Measurements from ENCODE around the gene ELL3.
"Not testable (repeated sequence)": the region's sequence is repeated elsewhere in the genome, so short reads cannot be mapped to it uniquely, and the experiment has no call there.

The ELL3 gene

DNA sequence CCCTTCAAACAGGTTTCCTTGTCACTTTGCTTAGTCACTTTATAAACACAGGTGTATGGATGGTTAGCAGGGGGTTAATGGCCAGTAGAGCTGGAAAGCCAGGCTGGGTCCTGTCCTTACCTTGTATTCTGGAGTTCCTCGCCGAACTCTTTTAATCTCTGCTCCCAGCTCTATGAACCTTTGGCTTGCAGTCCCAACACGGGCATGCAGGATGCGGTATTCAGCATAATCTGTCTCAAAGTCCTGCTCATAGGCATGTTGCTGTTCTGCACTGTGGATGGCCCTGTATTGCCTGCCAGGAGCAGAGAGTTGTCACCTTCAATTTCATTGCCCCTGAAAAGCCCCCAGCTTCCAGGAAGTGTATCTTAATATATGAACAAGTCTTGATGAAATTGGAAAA, 2.7 kb downstream of the ELL3 start:
- no peaks in the 10 kb centered on the region for H3K9me3 Mint-ChIP-seq
- H3K36me3 Mint-ChIP-seq (ENCODE audit: low read depth), result peaks cover 74% of the 10 kb centered on the region
- H3K4me3 Mint-ChIP-seq, result no peak overlapping the region
- H3K4me1 Mint-ChIP-seq (ENCODE audit: low read depth), result peaks cover 77% of the 10 kb centered on the region
- H3K27ac Mint-ChIP-seq, result peak overlapping the region; percentile 95
- H3K27me3 Mint-ChIP-seq, result no peaks in the 10 kb centered on the region
- intact Hi-C loops (cut with micrococcal nuclease), result loop anchor here (10.0 kb wide), 1 partner anchor 51 kb away; the partner anchor contains the start of genes MFAP1 and WDR76

DNA sequence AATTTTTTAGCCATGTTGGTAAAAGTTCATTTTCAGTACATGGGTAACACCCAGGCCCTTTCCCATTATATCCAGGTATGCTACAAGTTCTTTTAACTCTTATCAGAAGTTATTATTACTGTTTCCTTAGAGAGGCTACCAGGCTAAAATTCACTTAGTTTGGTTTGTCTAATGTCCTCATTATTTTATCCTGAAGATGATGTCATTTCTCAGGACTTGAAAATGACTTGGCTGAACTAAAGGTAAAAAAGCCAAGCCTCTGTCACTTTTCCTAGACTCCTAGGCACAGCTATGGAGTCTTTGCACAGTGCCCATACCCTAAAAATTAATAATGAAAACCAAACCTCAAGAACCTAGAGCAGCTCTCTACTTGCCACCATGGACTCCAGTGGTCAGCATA, 4.1 kb downstream of the ELL3 start:
- H3K36me3 Mint-ChIP-seq (ENCODE audit: low read depth), result peaks cover 88% of the 10 kb centered on the region
- H3K4me3 Mint-ChIP-seq, result no peak overlapping the region
- H3K9me3 Mint-ChIP-seq, result no peaks in the 10 kb centered on the region
- intact Hi-C loops (cut with micrococcal nuclease), result loop anchor here (10.0 kb wide), 1 partner anchor 52 kb away; the partner anchor contains the start of genes MFAP1 and WDR76
- peaks cover 74% of the 10 kb centered on the region for H3K4me1 Mint-ChIP-seq (ENCODE audit: low read depth)
- H3K27ac Mint-ChIP-seq, result peak overlapping the region; percentile 78
- no peaks in the 10 kb centered on the region for H3K27me3 Mint-ChIP-seq

DNA sequence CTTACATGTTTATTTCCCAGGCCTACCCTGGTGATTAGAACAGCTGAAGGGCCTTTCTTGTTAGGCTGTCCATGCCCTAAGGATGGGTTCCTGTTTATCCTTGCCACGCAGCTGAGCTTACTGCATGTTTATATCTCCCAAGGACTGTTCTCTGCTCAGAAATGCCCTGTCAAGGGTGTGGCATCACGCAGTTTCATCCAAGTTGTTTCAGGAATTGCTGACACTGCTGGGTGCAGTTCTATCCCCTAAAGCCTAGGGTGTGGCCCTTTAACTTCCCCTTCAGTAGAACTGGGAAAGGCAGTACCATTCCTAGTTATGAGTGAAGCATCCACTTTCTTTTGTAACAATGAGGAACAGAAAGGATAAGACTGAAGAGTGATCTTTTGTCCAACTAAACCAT, 5.0 kb downstream of the ELL3 start:
- H3K27me3 Mint-ChIP-seq, result no peaks in the 10 kb centered on the region
- H3K9me3 Mint-ChIP-seq, result no peaks in the 10 kb centered on the region
- intact Hi-C loops (cut with micrococcal nuclease), result loop anchor here (10.0 kb wide), 1 partner anchor 53 kb away; the partner anchor contains the start of genes MFAP1 and WDR76
- peaks cover 96% of the 10 kb centered on the region for H3K36me3 Mint-ChIP-seq (ENCODE audit: low read depth)
- no peak overlapping the region for H3K4me3 Mint-ChIP-seq
- H3K4me1 Mint-ChIP-seq (ENCODE audit: low read depth), result peaks cover 74% of the 10 kb centered on the region
- peak overlapping the region; percentile 78 for H3K27ac Mint-ChIP-seq

DNA sequence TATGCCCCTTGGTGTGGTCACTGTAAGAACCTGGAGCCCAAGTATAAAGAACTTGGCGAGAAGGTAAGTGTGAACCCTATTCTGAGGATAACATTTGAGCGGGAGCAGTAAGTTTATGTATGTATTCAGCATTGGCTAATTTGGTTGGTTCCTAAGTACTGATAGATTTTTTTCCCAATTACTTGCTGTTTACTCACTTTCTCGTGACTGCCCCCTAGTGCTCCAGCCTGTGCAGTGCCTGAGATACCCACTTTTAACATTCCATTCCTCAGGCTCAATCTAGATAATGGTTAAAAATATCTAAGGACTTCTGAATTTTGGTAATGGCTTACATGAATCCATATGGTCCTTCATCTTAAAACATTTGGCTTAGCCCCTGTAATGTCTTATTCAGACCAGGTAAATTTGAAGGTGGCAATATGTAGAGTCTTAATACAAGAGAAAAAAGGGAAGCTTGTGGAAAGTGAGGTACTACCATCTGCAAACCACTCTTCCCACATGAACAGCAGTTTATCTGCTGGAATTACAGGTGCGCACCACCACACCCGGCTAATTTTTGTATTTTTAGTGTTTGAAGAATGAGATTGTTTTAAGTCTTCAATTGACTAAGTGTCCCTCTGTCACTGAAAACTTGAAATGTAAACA, 7.1 kb downstream of the ELL3 start:
- intact Hi-C loops (cut with micrococcal nuclease), result loop anchor here (10.0 kb wide), 1 partner anchor 55 kb away; the partner anchor contains the start of genes MFAP1 and WDR76
- peaks cover 97% of the 10 kb centered on the region for H3K36me3 Mint-ChIP-seq (ENCODE audit: low read depth)
- peak overlapping the region; percentile 78 for H3K27ac Mint-ChIP-seq
- no peaks in the 10 kb centered on the region for H3K27me3 Mint-ChIP-seq
- no peaks in the 10 kb centered on the region for H3K9me3 Mint-ChIP-seq
- no peak overlapping the region for H3K4me3 Mint-ChIP-seq
- peaks cover 55% of the 10 kb centered on the region for H3K4me1 Mint-ChIP-seq (ENCODE audit: low read depth)

DNA sequence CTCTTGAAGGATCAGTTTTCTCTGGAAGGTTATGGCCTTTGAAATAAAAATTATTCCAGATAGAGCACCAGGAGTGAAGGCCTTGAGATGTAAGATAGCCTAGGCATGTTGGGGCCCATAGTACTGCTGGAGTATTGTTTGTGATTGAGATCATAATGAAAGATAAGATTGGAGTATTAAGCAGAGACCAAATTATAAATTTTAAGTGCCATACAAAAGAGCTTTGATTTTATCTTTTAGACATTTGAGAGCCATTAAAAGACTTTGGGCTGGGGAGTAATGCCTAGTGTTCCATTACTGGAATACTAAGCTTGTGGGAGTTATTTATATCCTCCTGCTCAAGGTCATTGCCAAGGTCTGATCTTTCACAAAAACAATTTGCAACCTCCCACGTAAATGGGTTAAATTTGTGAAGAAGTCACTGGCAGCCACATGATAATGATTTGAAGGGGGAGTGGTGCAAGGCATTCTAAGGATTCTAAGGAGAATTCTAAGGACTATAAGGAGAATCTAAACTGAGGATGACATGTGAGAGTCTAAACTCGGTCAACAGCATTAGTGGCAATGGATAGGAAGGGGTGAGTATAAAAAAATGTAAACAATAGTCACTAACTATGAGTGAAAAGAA, 12.8 kb downstream of the ELL3 start:
- intact Hi-C loops (cut with micrococcal nuclease), result no loop called here
- H3K4me3 Mint-ChIP-seq, result no peak overlapping the region
- H3K4me1 Mint-ChIP-seq (ENCODE audit: low read depth), result peaks cover 2% of the 10 kb centered on the region
- H3K27ac Mint-ChIP-seq, result no peak overlapping the region
- H3K9me3 Mint-ChIP-seq, result no peaks in the 10 kb centered on the region
- H3K27me3 Mint-ChIP-seq, result no peaks in the 10 kb centered on the region
- H3K36me3 Mint-ChIP-seq (ENCODE audit: low read depth), result peaks cover 100% of the 10 kb centered on the region

DNA sequence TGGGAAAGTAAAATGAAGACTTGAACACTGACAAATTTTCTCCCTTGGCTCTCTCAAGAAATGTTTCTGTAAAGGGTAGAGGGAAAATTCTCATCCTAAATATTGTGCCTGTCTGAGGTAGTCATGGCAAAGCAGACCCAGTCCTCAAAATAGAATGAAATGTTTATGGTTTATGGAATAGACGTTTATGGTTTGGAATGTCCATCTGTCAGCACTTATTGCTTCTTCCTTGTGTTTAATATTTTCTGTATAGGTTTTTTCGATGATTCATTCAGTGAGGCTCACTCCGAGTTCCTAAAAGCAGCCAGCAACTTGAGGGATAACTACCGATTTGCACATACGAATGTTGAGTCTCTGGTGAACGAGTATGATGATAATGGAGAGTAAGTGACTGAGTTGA, 13.9 kb downstream of the ELL3 start:
- intact Hi-C loops (cut with micrococcal nuclease), result no loop called here
- no peak overlapping the region for H3K27ac Mint-ChIP-seq
- no peaks in the 10 kb centered on the region for H3K4me1 Mint-ChIP-seq (ENCODE audit: low read depth)
- no peaks in the 10 kb centered on the region for H3K27me3 Mint-ChIP-seq
- peaks cover 100% of the 10 kb centered on the region for H3K36me3 Mint-ChIP-seq (ENCODE audit: low read depth)
- no peak overlapping the region for H3K4me3 Mint-ChIP-seq
- no peaks in the 10 kb centered on the region for H3K9me3 Mint-ChIP-seq

DNA sequence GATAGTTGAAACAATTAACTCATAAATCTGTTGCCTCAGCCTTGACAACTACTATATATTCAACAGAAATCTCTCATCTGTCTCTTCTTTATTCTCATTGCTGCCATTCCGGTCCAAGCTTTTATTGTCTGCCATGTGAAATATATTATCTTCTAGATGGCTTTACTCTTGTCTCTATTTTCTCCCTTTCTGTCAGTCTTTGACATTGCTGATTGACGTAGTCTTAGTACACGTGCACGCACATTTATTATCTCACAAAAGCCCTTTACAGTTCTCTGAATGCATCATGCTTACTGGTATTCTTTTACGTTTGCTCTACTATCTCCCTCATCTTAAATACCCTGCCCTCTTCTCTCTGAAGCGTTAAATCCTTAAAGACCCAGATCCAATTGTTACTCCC, 24.9 kb downstream of the ELL3 start:
- Mint-ChIP-seq H3K27me3 (no peaks in the 10 kb centered on the region), H3K36me3 (ENCODE audit: low read depth) (peaks cover 93% of the 10 kb centered on the region), H3K4me3 (no peak overlapping the region), H3K4me1 (ENCODE audit: low read depth) (peaks cover 27% of the 10 kb centered on the region), H3K9me3 (no peaks in the 10 kb centered on the region), H3K27ac (no peak overlapping the region)
- intact Hi-C loops (cut with micrococcal nuclease), result no loop called here

DNA sequence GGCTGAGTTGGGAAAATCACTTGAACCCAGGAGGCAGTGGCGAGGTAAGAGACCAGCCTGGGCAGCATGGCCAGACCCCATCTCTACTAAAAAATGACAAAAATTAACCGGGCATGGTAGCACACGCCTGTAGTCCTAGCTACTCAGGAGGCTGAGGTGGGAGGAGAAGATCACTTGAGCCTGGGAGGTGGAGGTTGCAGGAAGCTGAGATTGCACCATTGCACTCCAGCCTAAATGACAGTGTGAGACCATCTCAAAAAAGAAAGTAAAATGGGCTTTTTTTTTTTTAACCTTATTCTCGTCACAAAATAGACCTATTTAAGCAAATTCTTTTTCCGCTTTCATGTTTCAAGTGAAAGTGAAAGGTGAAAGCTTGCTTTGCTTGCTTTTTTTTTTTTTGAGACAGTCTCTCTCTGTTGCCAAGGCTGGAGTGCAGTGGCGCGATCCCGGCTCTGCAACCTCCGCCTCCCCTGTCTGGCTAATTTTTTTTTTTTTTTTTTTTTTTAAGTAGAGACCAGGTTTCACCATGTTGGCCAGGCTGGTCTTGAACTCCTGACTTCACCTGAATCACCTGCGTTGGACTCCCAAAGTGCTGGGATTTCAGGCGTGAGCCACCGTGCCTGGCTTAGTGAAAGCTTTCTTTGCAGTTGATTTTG, 26.9 kb downstream of the ELL3 start:
- peaks cover 80% of the 10 kb centered on the region for H3K36me3 Mint-ChIP-seq (ENCODE audit: low read depth)
- H3K27me3 Mint-ChIP-seq, result no peaks in the 10 kb centered on the region
- no peaks in the 10 kb centered on the region for H3K9me3 Mint-ChIP-seq
- peak overlapping the region; percentile 51 for H3K4me3 Mint-ChIP-seq
- intact Hi-C loops (cut with micrococcal nuclease), result no loop called here
- peak overlapping the region; percentile 63 for H3K27ac Mint-ChIP-seq
- peaks cover 32% of the 10 kb centered on the region for H3K4me1 Mint-ChIP-seq (ENCODE audit: low read depth)

DNA sequence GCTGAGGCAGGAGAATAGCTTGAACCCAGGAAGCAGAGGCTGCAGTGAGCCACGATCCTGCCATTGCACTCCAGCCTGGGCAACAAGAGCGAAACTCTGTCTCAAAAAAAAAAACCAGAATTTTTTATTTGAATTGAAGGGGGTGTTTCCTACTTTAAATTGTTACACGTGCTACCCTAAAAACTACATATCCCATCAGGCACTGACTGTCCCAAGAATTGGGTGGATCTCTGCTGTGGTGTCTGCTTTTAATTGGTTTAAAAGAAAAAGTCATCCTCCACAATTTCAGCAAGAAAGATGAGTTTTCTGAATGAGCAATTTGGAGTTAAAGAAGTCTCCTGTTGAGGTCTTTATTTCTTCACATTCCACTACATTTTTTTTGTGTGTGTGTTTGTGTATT, 28.4 kb downstream of the ELL3 start:
- peak overlapping the region; percentile 99 for H3K27ac Mint-ChIP-seq
- no peaks in the 10 kb centered on the region for H3K27me3 Mint-ChIP-seq
- H3K9me3 Mint-ChIP-seq, result no peaks in the 10 kb centered on the region
- intact Hi-C loops (cut with micrococcal nuclease), result no loop called here
- peak overlapping the region; percentile 89 for H3K4me3 Mint-ChIP-seq
- H3K4me1 Mint-ChIP-seq (ENCODE audit: low read depth), result peaks cover 39% of the 10 kb centered on the region
- peaks cover 65% of the 10 kb centered on the region for H3K36me3 Mint-ChIP-seq (ENCODE audit: low read depth)

DNA sequence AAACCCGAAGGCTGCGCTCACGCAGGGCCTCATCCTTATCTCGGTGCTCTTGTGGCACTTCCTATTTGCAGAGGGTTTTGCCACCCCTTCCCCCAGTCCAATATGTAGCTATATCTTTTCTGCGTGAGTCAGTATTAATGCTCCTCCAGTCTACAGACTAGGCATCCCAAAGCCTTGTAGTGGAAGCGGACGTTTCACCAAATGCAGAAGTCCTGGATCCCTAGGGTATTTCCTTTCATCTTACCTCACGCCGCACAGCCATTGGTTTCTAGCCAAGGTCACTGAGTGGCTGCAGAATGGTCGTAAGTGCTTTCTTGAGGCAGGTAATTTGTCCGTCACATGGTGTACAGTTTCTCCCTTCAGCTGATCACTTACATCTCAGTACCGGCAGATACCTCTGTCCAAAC, 29.9 kb downstream of the ELL3 start:
- H3K9me3 Mint-ChIP-seq; H3K27me3 Mint-ChIP-seq; intact Hi-C loops (cut with micrococcal nuclease): not testable (repeated sequence)
- H3K27ac Mint-ChIP-seq, result peak overlapping the region; percentile 99
- peaks cover 35% of the 10 kb centered on the region for H3K4me1 Mint-ChIP-seq (ENCODE audit: low read depth)
- peaks cover 51% of the 10 kb centered on the region for H3K36me3 Mint-ChIP-seq (ENCODE audit: low read depth)
- peak overlapping the region; percentile 89 for H3K4me3 Mint-ChIP-seq

DNA sequence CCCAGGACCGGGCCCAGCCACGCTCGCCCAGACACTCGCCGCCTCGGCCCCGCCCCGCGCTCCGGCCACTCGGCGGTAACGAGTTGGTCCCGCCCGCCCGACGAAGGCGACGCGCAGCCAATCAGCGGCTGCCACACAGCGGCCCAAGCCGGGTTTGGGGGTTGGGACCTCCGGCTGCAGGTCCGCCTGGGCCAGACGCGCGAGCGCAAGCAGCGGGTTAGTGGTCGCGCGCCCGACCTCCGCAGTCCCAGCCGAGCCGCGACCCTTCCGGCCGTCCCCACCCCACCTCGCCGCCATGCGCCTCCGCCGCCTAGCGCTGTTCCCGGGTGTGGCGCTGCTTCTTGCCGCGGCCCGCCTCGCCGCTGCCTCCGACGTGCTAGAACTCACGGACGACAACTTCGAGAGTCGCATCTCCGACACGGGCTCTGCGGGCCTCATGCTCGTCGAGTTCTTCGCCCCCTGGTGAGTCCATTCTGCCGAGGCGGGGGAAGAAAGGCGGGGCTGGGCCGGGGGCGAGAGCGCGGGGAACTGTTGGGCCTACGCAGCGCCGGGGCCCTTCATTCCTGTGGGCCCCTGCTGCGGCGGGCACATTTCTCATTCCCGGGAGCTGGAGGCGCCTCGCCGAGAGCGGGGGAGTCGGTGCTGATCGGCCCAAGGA, 30.4 kb downstream of the ELL3 start, which contains the start of gene PDIA3:
Gene PDIA3 (plus strand): TSS at position 194 of the 658 bp plus-strand sequence. CDS start 102 bp downstream, at position 296.
- intact Hi-C loops (cut with micrococcal nuclease); H3K9me3 Mint-ChIP-seq; H3K27me3 Mint-ChIP-seq: not testable (repeated sequence)
- H3K27ac Mint-ChIP-seq, result peak within 1 kb of the TSS; percentile 99
- H3K36me3 Mint-ChIP-seq (ENCODE audit: low read depth), result peaks cover 45% of the 10 kb centered on the region
- H3K4me1 Mint-ChIP-seq (ENCODE audit: low read depth), result peaks cover 31% of the 10 kb centered on the region
- peak within 1 kb of the TSS; percentile 89 for H3K4me3 Mint-ChIP-seq

DNA sequence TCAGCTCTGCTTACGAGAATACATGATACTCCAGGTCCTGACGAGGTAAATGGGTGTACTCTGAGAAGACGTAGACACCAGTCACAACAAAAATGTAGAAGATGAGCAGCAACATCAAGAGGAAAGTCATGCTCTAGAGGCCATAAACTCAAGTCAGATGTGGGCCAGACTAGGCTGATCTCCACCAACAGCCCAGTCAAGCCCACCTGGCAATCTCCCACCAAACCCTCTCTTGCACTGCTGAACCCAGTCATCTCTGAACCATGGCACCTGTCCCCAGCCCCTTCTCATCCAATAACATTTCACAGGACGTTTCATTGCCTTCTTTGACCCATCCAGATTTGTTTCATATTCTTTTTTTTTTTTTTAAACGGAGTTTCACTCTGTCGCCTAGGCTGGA, 41.4 kb downstream of the ELL3 start:
- Mint-ChIP-seq H3K27me3 (peaks cover 7% of the 10 kb centered on the region), H3K27ac (no peak overlapping the region), H3K4me3 (no peak overlapping the region), H3K4me1 (ENCODE audit: low read depth) (no peaks in the 10 kb centered on the region), H3K9me3 (no peaks in the 10 kb centered on the region), H3K36me3 (ENCODE audit: low read depth) (no peaks in the 10 kb centered on the region)
- intact Hi-C loops (cut with micrococcal nuclease), result no loop called here

DNA sequence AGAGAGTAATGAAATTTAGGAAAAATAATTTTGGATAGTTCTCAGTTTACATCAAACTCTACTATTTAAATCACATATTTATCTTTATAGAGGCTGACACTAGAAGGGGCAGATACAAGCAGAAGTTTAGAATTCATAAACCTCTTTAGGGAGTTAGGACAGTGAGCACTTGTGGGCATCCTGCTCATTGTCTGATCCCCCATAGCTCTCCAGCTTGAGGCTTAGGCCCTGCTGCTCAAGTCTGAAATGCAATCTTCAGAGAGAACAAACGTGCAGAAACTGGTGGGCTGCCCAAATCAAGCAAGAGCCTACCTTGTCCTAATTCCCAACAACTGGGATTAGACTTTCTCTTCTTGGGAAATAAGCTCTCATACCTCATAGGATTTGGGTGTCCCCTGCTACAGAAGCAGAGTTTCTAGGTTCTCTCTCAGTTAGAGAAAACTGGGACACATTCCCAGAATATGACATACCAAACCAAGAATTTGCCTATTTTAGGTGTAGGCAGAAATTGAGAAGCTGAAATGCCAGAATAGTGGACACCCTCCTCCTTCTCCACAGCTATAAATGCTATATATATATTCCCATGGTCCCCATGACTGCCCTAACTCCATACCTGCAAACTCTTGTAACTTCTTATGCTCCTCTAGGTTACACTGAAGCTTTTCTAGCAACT, 48.6 kb downstream of the ELL3 start:
- H3K36me3 Mint-ChIP-seq (ENCODE audit: low read depth); H3K4me1 Mint-ChIP-seq (ENCODE audit: low read depth); H3K4me3 Mint-ChIP-seq; intact Hi-C loops (cut with micrococcal nuclease); H3K9me3 Mint-ChIP-seq; H3K27ac Mint-ChIP-seq; H3K27me3 Mint-ChIP-seq: not testable (repeated sequence)
